B cell (primary cell): ENCODE results near the gene ISOC2. TPM values are rescaled to one million over a fixed set of nuclear protein-coding genes. Genes with fewer than 3 reads are reported as not detected.

Source experiments
- ATAC-seq: fragments of 200-7000 bp; cut with Tn5 transposase; one replicate; pipeline ENCODE4 v1.10.0; 2021; ENCODE audit warnings: low read depth, mild to moderate bottlenecking, moderate number of reproducible peaks, moderate library complexity
- CTCF ChIA-PET: fragments of 350-600 bp; sonication (Branson Sonifier 250); formaldehyde crosslinking; loops from one replicate; lab custom pipeline; 2021; ENCODE audit warnings: antibody characterized with exemption, inconsistent platforms; lab: Charles Lee
- POLR2A ChIA-PET: fragments of 350-600 bp; sonication (Branson Sonifier 250); formaldehyde crosslinking; loops from one replicate; lab custom pipeline; 2021; ENCODE audit warnings: antibody characterized with exemption; lab: Charles Lee
- DNase-seq: peaks from one replicate; pipeline ENCODE4 v3.0.0; 2013
- H2AFZ ChIP-seq: 2 replicates; pipeline ENCODE4 v1.6.1; 2012; ENCODE audit warnings: mild to moderate bottlenecking, low read depth, low read length; ENCODE audit not compliant: insufficient read depth, poor library complexity, severe bottlenecking
- H3K27ac ChIP-seq, 2 donors: 1 replicate in 1 of 2; 2 replicates in 1 of 2; pipeline ENCODE4 v1.5.1; 2012 to 2013; ENCODE audit warnings: low read length in 2 of 2, mild to moderate bottlenecking in 2 of 2, moderate library complexity in 1 of 2
- H3K27me3 ChIP-seq, 4 experiments: fragments of 200-600 bp in 1 of 4; sonication (generic) in 1 of 4; replicated peaks in 1 of 4; 1 replicate in 2 of 4; 2 replicates in 2 of 4; pipeline versions ENCODE4 v1.6.1 to v1.7.0; 2013 to 2016; ENCODE audit warnings: low read length in 3 of 4, mild to moderate bottlenecking in 2 of 4, mixed read lengths in 1 of 4, moderate library complexity in 1 of 4; ENCODE audit not compliant: insufficient read depth in 4 of 4, control insufficient read depth in 3 of 4; ENCODE audit errors: control extremely low read depth in 1 of 4
- H3K36me3 ChIP-seq, 2 experiments: replicated peaks in 1 of 2; 1 replicate in 1 of 2; 2 replicates in 1 of 2; pipeline versions ENCODE4 v1.6.1 to v1.7.1; 2013; ENCODE audit warnings: low read length in 1 of 2; ENCODE audit not compliant: insufficient read depth in 2 of 2, control insufficient read depth in 1 of 2; ENCODE audit errors: control extremely low read depth in 1 of 2, extremely low read depth in 1 of 2
- H3K4me1 ChIP-seq, 2 donors: fragments of 200-600 bp in 1 of 2; sonication (generic) in 1 of 2; 1 replicate in 1 of 2; 2 replicates in 1 of 2; pipeline versions ENCODE4 v1.5.1 to v1.6.1; 2013 to 2017; ENCODE audit warnings: low read length in 2 of 2; ENCODE audit not compliant: control insufficient read depth in 2 of 2, insufficient read depth in 2 of 2
- H3K4me2 ChIP-seq: replicated peaks from 2 replicates; pipeline ENCODE3; 2012; ENCODE audit warnings: mild to moderate bottlenecking, low read depth, low read length; ENCODE audit not compliant: poor library complexity, severe bottlenecking
- H3K4me3 ChIP-seq, 5 experiments: fragments of 200-600 bp in 1 of 5; sonication (generic) in 1 of 5; 1 replicate in 3 of 5; 2 replicates in 2 of 5; pipeline versions ENCODE4 v1.5.1 to v1.7.0; 2011 to 2016; ENCODE audit warnings: low read length in 4 of 5, mild to moderate bottlenecking in 4 of 5, low read depth in 2 of 5, control low read depth in 1 of 5, moderate library complexity in 1 of 5; ENCODE audit not compliant: insufficient read depth in 1 of 5; ENCODE audit errors: control extremely low read depth in 1 of 5, extremely low read depth in 1 of 5
- H3K79me2 ChIP-seq: fragments of 200-600 bp; sonication (generic); one replicate; pipeline ENCODE4 v1.6.0; 2016; ENCODE audit warnings: low read length; ENCODE audit not compliant: control insufficient read depth, insufficient read depth
- H3K9ac ChIP-seq: fragments of 200-600 bp; sonication (generic); 2 replicates; pipeline ENCODE4 v1.6.1; 2017; ENCODE audit warnings: mild to moderate bottlenecking, low read length, moderate library complexity
- H3K9me3 ChIP-seq, 3 donors: one replicate each; pipeline versions ENCODE4 v1.6.1 to v1.7.1; 2013; ENCODE audit warnings: low read length in 2 of 3; ENCODE audit not compliant: control insufficient read depth in 2 of 3, insufficient read depth in 1 of 3; ENCODE audit errors: control extremely low read depth in 1 of 3
- H4K20me1 ChIP-seq: 2 replicates; pipeline ENCODE4 v1.6.0; 2012; ENCODE audit warnings: mild to moderate bottlenecking, low read length; ENCODE audit not compliant: insufficient read depth, control insufficient read depth, poor library complexity, severe bottlenecking
- H3K27ac Mint-ChIP-seq: one replicate; pipeline ENCODE4 v1.8.0; 2021; ENCODE audit warnings: mixed read lengths
- H3K27me3 Mint-ChIP-seq: one replicate; pipeline ENCODE4 v1.8.0; 2021; ENCODE audit warnings: mixed read lengths
- H3K4me1 Mint-ChIP-seq: one replicate; pipeline ENCODE4 v1.8.0; 2021; ENCODE audit warnings: mixed read lengths
- H3K4me3 Mint-ChIP-seq: one replicate; pipeline ENCODE4 v1.8.0; 2021; ENCODE audit warnings: mixed read lengths
- H3K9me3 Mint-ChIP-seq: one replicate; pipeline ENCODE4 v1.8.0; 2022; ENCODE audit warnings: mixed read lengths; ENCODE audit not compliant: insufficient read depth
- EZH2 ChIP-seq: IDR thresholded peaks from 2 replicates; pipeline ENCODE4 v1.6.1; 2012; ENCODE audit warnings: borderline replicate concordance, low read depth, mild to moderate bottlenecking, moderate library complexity, low read length; ENCODE audit not compliant: insufficient read depth, poor library complexity, severe bottlenecking
- WGBS: methylation state at CpG from one replicate; pipeline ENCODE4 v1.1.5; 2013; ENCODE audit warnings: missing lambda C conversion rate; ENCODE audit not compliant: insufficient coverage; 5-methylcytosine and 5-hydroxymethylcytosine counted together
- intact Hi-C: fragments of 100-400 bp; cut with micrococcal nuclease; formaldehyde crosslinking; loops from one replicate; pipeline ENCODE4 v1.10.0; 2022
- polyA plus RNA-seq: library from polyadenylated mRNA; depleted of rRNA; stranded (reverse); fragments of >200 nt; gene quantifications from 2 replicates; pipeline ENCODE4 v1.2.3, GENCODE V29; 2012
- total RNA-seq, 2 donors: library from RNA; stranded (reverse); fragments of 120-200 nt in 1 of 2; gene quantifications; 1 replicate in 1 of 2; 2 replicates in 1 of 2; pipeline versions ENCODE4 v1.2.3 to v1.2.4, GENCODE V29; 2013 to 2022
- TF ChIP-seq, protein P1 (sequence below): fragments of 200-600 bp; IDR thresholded peaks from one replicate; pipeline ENCODE4 v1.8.0; 2022; ENCODE audit warnings: antibody characterized with exemption, mild to moderate bottlenecking

ISOC2 gene
- total and polyA plus RNA-seq, 2 donors (not counting 1 experiment from before 2014, with no cell fraction given), result 10.0 to 27.6 TPM

DNA sequence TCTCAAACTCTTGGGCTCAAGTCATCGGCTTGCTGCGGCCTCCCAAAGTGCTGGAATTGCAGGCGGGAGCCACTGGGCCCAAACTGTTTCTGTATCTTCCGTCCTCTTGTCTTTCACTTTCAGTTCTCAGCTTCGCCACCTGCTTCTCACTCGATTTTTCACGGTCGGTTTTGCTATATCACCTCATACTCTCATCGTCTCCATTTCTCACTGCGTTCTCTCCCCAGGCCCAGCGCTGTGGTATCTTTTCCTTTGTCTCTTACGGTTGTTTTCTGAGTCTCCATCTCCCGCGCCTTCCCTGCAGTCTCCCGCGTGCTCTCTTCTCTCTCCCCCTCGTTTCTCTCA lies 41.7 kb upstream of the ISOC2 start:
- CTCF ChIA-PET, result interaction anchor here (0.7 to 2.7 kb wide), 33 partner anchors 9 to 414 kb away, joined by 3 to 133 read pairs (median 7); partner anchors contain the start of genes ISOC2, KMT5C, NAT14 and PPP6R1
- intact Hi-C loops, result loop anchor here (2.0 to 5.0 kb wide), 4 partner anchors 26 to 201 kb away; partner anchors contain the start of genes ISOC2 and ZNF628
- WGBS, result 77% methylated on average over 17 of the region's 17 CpGs
- peak overlapping the region; percentile 86 for H3K4me2 ChIP-seq
- no peaks in the 10 kb centered on the region for H3K27me3 ChIP-seq
- H3K9me3 Mint-ChIP-seq, result no peaks in the 10 kb centered on the region
- peaks cover 16% of the 10 kb centered on the region for H3K4me1 Mint-ChIP-seq
- peak overlapping the region; percentile 93 for H2AFZ ChIP-seq
- TF ChIP-seq EZH2, result no peak
- TF ChIP-seq, protein P1, sequence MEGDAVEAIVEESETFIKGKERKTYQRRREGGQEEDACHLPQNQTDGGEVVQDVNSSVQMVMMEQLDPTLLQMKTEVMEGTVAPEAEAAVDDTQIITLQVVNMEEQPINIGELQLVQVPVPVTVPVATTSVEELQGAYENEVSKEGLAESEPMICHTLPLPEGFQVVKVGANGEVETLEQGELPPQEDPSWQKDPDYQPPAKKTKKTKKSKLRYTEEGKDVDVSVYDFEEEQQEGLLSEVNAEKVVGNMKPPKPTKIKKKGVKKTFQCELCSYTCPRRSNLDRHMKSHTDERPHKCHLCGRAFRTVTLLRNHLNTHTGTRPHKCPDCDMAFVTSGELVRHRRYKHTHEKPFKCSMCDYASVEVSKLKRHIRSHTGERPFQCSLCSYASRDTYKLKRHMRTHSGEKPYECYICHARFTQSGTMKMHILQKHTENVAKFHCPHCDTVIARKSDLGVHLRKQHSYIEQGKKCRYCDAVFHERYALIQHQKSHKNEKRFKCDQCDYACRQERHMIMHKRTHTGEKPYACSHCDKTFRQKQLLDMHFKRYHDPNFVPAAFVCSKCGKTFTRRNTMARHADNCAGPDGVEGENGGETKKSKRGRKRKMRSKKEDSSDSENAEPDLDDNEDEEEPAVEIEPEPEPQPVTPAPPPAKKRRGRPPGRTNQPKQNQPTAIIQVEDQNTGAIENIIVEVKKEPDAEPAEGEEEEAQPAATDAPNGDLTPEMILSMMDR, result no peak
- DNase-seq (peak; percentile 54), ATAC-seq (no peak)
- no peaks in the 10 kb centered on the region for H3K9me3 ChIP-seq
- peak overlapping the region; percentile 93 for H3K4me3 Mint-ChIP-seq
- H3K27ac Mint-ChIP-seq, result peak overlapping the region; percentile 94
- POLR2A ChIA-PET, result interaction anchor here (0.6 kb wide), 1 partner anchor 524 kb away, joined by 5 read pairs; no protein-coding TSS in a partner anchor
- peak overlapping the region; percentile 64 for H3K9ac ChIP-seq
- no peaks in the 10 kb centered on the region for H3K27me3 Mint-ChIP-seq
- peak overlapping the region in 4 of 5 experiments; percentile 67 to 71 (median 69) for H3K4me3 ChIP-seq
- H3K79me2 ChIP-seq, result peaks cover 6% of the 10 kb centered on the region
- peaks cover 4 to 16% of the 10 kb centered on the region in 2 donors for H3K4me1 ChIP-seq
- H3K27ac ChIP-seq, result peak overlapping the region; percentile 91 to 94
- no peaks in the 10 kb centered on the region for H4K20me1 ChIP-seq
- H3K36me3 ChIP-seq, result no peaks in the 10 kb centered on the region

DNA sequence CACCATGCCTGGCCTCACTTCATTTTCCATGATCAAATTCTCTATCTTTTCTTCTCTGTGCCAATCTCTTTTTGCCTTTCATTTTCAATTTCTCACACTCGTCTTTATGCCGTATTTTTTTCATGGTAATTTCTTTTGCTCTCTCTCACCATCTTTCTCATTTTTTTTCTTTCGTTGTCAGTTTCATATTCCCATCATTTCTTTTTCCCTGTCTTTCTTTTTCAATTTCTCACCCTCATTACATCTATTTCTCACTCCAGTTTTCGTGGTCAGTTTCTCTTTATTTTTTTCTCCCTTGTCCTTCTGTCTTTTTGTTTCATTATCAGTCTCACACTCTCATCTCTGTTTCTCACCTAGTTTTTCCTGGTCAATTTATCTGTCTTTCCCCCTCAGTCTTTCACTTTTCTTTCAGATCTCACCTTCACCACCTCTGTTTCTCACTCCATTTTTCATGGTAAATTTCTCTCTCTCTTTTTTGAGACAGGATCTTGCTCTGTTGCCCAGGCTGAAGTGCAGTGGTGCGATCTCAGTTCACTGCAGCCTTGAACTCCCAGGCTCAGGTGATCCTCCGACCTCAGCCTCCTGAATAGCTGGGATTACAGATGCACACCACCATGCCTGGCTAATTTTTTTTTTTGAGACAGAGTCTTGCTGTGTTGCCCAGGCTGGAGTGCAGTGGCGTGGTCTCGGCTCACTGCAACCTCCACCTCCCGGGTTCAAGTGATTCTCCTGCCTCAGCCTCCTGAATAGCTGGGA lies 40.9 kb upstream of the ISOC2 start:
- no peak for ATAC-seq
- H3K4me3 Mint-ChIP-seq, result peak overlapping the region; percentile 57
- Histone ChIP-seq H3K4me2 (no peak overlapping the region), H3K79me2 (peaks cover 6% of the 10 kb centered on the region), H3K9ac (no peak overlapping the region), H2AFZ (no peak overlapping the region), H4K20me1 (no peaks in the 10 kb centered on the region), H3K27me3 (no peaks in the 10 kb centered on the region), H3K4me1 (peaks cover 4 to 16% of the 10 kb centered on the region in 2 donors), H3K4me3 (no peak overlapping the region), H3K27ac (no peak overlapping the region), H3K9me3 (no peaks in the 10 kb centered on the region), H3K36me3 (no peaks in the 10 kb centered on the region)
- ChIA-PET POLR2A (no interaction called here), CTCF (interaction anchor here (1.0 to 2.0 kb wide), 2 partner anchors 14 to 131 kb away, joined by 3 to 5 read pairs; no protein-coding TSS in a partner anchor)
- H3K9me3 Mint-ChIP-seq, result no peaks in the 10 kb centered on the region
- no peaks in the 10 kb centered on the region for H3K27me3 Mint-ChIP-seq
- 90% methylated on average over 7 of the region's 9 CpGs for WGBS
- no peak for DNase-seq
- peaks cover 16% of the 10 kb centered on the region for H3K4me1 Mint-ChIP-seq
- intact Hi-C loops, result loop anchor here (2.0 to 5.0 kb wide), 4 partner anchors 26 to 200 kb away; partner anchors contain the start of genes ISOC2 and ZNF628
- no peak overlapping the region for H3K27ac Mint-ChIP-seq
- TF ChIP-seq, protein P1, result no peak
- no peak for TF ChIP-seq EZH2
